Stimulated activated CD4-positive, alpha-beta T cell treated with anti-CD3 and anti-CD28 coated beads, Interleukin-4, amount 100 ng/mL, for 48 hours (primary cell): ENCODE data around the gene FAP.

ENCODE experiments used
- DNase-seq, 2 donors: peaks; one replicate each; pipeline ENCODE4 v3.0.0-alpha.2; 2020; ENCODE audit warnings: low read depth in 2 of 2

Gene FAP

DNA sequence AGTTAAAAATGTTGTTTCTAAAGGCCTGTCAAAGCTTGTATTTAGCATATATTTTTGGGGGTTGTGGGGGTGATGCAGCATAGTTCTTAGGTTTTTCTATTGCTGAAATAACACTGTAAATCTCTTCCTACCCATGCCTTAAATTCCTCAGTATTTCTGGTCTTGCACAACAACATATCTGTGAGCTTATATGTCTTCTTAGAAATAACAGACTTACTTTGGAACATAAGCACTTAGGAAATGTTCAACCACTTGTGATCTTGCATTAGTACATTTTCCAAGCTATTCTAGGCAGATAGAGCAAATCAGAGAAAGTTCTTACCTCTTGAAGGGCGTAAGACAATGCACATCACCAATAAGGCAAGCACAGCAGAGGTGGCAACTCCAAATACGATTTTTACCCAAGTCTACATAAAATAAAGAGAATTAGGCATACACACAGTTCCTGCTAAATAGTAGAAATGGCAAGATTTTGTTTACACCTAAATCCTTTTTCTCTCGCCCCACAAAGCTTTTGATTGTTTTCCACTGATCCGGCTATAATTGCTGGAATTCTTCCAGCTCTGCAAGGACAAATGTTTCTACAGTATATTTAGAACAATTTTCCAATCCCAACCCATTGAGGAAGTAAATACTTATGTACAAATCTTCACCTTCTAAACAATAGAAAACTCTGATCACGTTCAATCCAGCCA, 512 bp downstream of the FAP start:
- no peak for DNase-seq

DNA sequence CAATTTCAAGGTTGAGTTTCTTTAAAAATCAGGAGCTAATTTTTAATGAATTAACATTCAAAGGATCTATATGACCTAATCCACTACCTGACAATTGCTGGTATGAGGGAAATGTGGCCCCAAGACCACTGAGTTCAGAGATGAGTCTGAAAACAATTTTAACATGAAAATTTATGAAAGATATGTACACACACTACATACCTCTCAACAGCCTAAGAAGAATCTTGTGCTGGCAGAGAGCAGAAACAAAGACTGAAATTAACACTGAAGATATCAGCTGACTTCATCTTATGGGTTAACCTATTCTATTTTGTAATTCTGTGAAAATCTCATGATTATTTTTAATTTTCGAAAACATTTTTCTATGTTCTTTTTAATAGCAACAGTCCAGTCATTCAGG, 1.7 kb downstream of the FAP start:
- DNase-seq = no peak

DNA sequence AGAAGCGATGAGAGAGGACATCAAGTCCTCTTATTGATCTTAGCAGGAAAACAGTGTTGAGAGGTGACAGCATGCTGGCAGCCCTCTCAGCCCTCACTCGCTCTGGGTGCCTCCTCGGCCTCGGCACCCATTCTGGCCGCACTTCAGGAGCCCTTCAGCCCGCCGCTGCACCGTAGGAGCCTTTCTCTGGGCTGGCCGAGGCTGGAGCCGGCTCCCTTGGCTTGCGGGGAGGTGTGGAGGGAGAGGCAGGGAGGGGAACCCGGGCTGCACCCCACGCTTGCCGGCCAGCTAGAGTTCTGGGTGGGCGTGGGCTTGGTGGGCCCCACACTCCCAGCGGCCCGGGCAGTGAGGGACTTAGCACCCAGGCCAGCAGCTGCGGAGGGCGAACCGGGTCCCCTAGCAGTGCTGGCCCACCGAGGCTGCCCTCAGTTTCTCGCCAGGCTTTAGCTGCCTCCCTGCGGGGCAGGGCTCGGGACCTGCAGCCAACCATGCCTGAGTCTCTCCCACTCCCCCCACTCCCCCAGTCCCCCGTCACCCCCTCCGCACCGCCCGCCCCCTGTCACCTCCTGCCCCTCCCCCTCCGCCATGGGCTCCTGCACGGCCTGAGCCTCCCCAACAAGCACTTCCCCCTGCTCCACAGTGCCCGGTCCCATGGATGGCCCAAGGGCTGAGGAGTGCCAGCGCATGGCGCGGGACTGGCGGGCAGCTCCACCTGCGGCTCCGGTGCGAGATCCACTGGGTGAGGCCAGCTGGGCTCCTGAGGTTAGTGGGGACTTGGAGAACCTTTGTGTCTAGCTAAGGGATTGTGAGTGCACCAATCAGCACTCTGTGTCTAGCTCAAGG, 8.4 kb downstream of the FAP start:
- no peak for DNase-seq

GRCh38 chr2:162233197-162233596, 10.0 kb downstream of the FAP start:
- no peak for DNase-seq

DNA sequence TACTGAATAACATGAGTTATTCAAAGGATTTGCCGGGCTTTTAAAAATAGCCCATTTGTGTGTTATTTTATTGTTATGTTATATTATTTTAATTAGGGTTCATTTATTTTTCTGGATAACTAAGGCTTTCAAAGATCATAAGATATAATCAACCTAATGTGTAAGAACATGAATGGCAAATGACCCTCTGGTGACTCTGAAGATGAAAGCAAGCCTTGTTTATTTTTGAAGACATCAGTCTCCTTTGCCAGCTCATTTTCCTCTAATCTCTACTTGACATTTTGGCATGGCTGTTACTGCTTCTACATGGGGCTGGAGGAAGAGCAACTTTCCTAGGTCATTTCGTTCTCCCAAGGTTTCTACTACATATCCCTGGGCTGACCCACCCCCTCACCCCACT, 10.6 kb downstream of the FAP start:
- no peak for DNase-seq

- no peak for DNase-seq
Observed at GRCh38 chr2:162232027-162232426, 11.2 kb downstream of the FAP start.

GRCh38 chr2:162230761-162231160, 12.5 kb downstream of the FAP start:
- no peak for DNase-seq

DNA sequence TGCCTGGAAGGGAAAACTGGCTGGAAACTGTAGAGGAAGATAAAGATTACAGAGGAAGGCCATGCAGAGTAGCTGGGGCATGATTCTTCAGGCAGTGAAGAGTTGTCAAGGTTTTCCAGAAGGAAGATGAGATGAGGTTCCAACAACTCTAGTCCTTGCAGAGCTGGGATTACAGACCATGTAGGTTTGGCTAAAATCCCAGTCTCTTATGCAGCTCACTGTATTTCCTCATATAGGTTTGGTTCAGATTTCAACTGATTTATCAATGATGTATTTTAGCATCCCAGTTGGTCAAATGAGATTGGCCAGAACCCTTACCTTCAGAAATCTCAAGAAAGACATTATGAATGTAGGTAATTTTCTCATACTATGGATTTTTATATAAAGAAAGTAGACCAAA, 16.4 kb downstream of the FAP start:
- no peak for DNase-seq

DNA sequence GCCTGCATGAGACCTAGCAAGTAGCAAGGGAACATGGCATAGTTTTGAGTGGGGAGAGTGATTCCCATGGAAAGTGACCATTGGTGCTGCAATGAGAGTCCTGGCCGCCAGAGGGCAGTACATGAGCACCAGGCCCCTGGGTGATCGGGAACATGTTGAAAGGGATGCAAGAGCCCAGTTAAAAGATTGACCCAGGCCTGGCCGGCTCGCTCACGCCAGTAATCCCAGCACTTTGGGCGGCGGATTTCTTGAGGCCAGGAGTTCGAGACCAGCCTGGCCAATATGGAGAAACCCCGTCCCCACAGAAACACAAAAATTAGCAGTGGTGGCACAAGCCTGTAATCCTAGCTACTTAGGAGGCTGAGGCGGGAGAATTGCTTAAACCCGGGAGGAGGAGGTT, 22.2 kb downstream of the FAP start:
- DNase-seq = peak; percentile 47 to 61

DNA sequence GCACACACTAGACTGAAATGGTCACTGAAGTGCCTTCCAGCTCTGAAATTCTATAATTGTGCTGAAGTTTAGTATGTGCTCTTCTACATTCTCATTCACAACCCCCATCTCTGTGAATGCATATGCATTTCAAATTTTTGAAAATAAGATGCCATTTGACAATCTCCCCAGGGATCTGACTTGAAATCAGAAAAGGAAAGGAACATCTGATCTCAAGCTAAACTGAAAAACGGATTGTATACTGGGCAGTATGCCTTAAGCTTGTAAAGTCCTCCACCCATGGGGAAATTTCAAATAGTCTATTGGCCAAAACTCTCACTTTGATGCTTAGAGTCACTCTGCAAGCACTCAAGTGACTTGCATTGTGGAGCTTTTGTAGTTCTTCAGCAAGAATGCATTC, 22.9 kb downstream of the FAP start:
- DNase-seq = no peak

DNA sequence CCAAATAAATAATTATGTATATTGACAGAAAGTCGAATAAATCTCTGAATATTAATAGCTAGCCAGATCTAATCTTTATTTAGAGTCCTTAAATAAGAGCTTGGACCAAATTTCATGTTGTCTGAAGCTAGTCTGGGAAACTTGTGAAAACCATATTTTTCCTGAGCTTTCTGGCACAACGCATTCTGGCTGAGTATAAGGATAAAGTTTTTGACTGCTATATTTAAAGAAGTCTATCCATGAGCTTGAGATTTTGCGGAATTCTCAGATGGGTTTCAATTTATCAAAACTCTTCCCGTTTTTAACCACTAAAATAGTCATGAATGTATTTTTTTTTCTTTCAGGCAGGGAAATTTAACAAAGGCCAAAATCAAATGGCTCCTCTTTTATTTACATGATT, 23.8 kb downstream of the FAP start:
- no peak for DNase-seq

- no peak for DNase-seq
Observed at GRCh38 chr2:162217598-162217997, 25.6 kb downstream of the FAP start.

GRCh38 chr2:162215162-162215561, 28.1 kb downstream of the FAP start:
- DNase-seq = no peak

GRCh38 chr2:162212366-162212765, 30.9 kb downstream of the FAP start:
- no peak for DNase-seq

DNA sequence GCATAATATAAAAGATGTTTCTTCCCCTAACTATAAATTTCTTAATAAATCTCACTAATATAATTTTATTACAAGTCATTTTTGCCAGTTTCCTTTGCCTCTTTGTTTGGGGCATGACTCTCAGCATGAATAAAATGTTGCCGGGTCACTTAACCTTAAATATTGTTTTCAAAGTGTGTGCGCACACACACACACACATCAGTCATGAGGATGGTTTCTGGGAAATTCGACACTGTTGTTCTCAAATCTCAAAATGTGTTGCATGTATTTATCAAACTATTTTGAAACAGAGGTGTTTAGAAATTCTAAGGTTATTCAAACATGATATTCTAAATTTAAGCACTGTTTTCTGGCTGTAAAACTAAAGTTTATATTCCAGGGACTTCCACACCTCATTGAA, 31.5 kb downstream of the FAP start:
- DNase-seq = no peak

DNA sequence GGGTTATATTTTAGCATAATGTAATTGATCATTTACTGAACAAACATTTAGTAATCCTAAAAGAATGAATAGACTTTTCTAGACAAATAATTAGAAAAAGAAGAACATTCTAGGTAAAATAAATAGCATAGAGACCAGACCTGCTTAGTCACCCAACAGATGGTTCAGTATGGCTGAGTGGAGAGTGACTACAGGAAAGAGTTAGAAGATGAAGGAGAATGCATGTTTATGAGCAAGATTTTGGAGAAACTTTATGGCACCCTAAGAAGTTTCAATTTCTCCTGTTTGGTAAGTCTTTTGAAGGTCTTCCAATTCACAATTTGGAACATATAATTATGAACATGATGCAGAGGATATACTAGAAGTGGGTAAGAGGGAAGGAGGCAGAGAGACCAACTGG, 32.9 kb downstream of the FAP start:
- no peak for DNase-seq

DNA sequence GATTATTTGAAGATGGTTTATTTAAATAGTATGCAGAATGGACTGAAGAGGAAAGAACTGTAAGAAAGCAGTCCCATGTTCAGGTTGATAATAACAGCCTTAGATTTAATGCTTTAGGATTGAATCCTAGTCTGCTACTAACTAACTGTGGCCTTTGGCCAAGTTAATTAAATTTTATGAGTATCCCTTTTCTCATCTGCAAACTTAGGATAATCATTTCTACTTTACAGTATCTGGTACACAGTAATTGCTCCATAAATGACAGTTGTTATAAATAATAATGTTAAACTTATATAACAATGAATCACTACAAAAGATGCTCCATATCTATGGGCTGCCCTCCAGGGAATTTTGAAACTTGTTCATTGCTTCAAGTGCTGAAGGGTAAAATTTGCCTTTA, 41.0 kb downstream of the FAP start:
- no peak for DNase-seq

DNA sequence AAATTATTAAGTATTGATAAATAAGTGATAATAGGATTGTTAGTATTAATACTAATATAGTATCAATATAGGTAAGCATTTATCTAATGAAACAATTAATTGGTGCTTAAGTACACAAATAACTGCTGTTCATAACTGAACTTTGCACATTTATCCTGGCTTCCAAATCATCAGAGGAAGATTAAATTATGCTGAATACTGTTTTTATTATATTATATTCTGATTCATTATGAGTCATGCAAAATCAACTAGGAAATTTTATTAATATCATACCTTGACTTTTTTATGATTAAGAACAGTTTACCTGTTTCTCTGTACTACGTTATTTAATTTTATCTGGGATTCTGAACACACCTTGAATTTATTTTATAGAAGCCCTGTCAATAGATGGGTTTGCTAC, 42.6 kb downstream of the FAP start:
- no peak for DNase-seq

DNA sequence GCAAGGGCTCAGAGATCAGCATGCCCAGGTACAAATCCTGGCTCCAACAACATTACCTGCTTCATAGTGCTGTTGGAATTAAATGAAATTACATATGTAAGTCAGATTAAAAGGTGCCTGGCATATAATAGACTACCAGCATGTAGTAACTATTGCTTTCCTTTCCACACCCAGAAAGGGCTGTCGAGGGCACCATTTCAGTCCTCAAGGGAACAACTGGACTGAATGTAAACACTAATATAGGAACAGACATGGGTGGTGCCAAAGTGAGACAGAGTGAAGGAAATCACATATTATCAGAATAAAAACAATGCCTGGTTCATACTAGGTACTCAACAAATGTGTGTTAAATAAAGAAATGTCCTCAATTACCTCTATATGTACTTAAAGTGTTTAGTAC, 43.3 kb downstream of the FAP start:
- no peak for DNase-seq

DNA sequence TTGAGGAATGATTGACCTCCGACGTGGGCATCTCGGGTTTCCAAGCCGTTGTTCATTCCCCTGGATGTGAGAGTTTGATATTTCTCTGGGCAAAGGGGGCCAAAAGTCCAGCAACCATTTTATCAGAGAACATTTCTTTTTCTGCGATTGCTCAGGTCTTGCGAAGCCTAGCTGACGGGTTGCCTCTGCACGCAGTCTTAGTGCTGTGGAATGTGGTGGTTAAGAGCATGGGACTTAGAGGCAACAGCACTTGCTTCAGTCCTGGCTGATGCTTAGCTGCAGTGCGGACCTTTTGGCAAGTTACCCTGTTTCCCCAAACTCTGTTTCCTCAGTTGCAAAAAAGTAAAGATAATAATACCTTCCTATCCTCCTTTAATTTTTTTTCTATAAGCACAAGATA, 45.0 kb downstream of the FAP start:
- DNase-seq = no peak

- no peak for DNase-seq
Observed at GRCh38 chr2:162197069-162197825, 46.0 kb downstream of the FAP start.

DNA sequence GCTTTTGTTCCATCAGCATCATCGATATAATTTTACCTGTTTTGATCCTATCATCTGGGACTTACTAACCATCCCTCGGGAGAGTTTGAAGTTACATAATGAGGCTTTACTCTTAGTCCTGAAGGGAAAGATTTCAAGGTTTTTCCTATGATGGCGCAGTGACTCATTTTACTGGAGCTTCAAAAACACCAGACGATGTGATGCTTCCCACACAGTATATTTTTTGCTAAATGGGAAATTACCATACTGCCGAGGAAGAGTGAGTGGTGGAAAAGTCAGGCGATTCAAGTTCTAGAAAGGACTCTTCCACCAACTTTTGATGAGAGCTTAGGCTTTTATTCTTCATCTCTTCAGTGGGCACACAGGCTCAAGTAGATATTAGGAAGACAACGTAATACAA, 46.6 kb downstream of the FAP start:
- DNase-seq = no peak

DNA sequence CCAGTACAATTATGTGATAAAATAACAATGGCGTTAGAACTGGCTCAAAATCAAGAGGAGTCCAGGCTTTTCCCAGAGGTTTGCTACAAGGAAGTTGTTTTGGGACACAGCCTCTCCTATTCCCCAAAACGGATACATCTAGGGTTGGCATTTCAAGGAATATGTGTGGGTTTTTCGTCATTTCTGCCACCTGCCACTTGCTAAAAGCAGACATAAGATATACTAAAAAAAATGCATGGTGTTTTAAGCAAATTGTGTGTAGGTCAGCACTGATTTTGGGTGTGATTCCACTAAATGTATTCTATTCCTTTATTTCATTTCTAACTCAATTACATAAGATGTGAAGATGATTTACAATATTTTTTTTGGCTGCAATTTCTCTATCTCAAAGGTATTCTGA, 54.8 kb downstream of the FAP start:
- no peak for DNase-seq
